ENCODE results near the gene SFI1.
A peak's percentile ranks its signal among the peaks of the same experiment; 100 is the strongest.
"Not testable (repeated sequence)": the region's sequence is repeated elsewhere in the genome, so short reads cannot be mapped to it uniquely, and the experiment has no call there.

The SFI1 gene

GRCh38 chr22:31586137-31586920, 90.0 kb downstream of the SFI1 start:
- Histone ChIP-seq H3K4me1 (ENCODE audit: insufficient read depth, poor library complexity, severe bottlenecking) (no peaks in the 10 kb centered on the region), H3K36me3 (ENCODE audit: low read depth) (peaks cover 7% of the 10 kb centered on the region), H3K27me3 (ENCODE audit: insufficient read depth, poor library complexity, severe bottlenecking) (no peaks in the 10 kb centered on the region), H3K4me3 (ENCODE audit: severe bottlenecking) (no peak overlapping the region), H3K9me3 (ENCODE audit: severe bottlenecking) (no peaks in the 10 kb centered on the region), H3K27ac (ENCODE audit: poor library complexity, severe bottlenecking) (no peak overlapping the region)
- TF ChIP-seq CTCF (IDR thresholded peaks at IDR 0.05; ENCODE audit: poor library complexity, severe bottlenecking) = no peak
- DNase-seq (ENCODE audit: low spot score) (no peak), ATAC-seq (ENCODE audit: low read depth) (no peak)

GRCh38 chr22:31588970-31589675, 92.8 kb downstream of the SFI1 start:
- no peak for TF ChIP-seq CTCF (IDR thresholded peaks at IDR 0.05; ENCODE audit: poor library complexity, severe bottlenecking)
- H3K36me3 ChIP-seq (ENCODE audit: low read depth) = no peaks in the 10 kb centered on the region; the same call in none of the 2 replicates
- no peak for DNase-seq (ENCODE audit: low spot score)
- no peak overlapping the region for H3K27ac ChIP-seq (ENCODE audit: poor library complexity, severe bottlenecking)
- no peaks in the 10 kb centered on the region for H3K4me1 ChIP-seq (ENCODE audit: insufficient read depth, poor library complexity, severe bottlenecking)
- H3K27me3 ChIP-seq (ENCODE audit: insufficient read depth, poor library complexity, severe bottlenecking) = no peaks in the 10 kb centered on the region
- no peak for ATAC-seq (ENCODE audit: low read depth)
- no peaks in the 10 kb centered on the region for H3K9me3 ChIP-seq (ENCODE audit: severe bottlenecking)
- H3K4me3 ChIP-seq (ENCODE audit: severe bottlenecking) = no peak overlapping the region

- not testable (repeated sequence) for ATAC-seq (ENCODE audit: low read depth); H3K9me3 ChIP-seq (ENCODE audit: severe bottlenecking); DNase-seq (ENCODE audit: low spot score)
These were observed 93.8 kb downstream of the SFI1 start for GRCh38 chr22:31590161-31590560.

GRCh38 chr22:31595271-31595670, 98.9 kb downstream of the SFI1 start:
- Histone ChIP-seq H3K4me3 (ENCODE audit: severe bottlenecking) (no peak overlapping the region), H3K27ac (ENCODE audit: poor library complexity, severe bottlenecking) (no peak overlapping the region), H3K27me3 (ENCODE audit: insufficient read depth, poor library complexity, severe bottlenecking) (no peaks in the 10 kb centered on the region), H3K4me1 (ENCODE audit: insufficient read depth, poor library complexity, severe bottlenecking) (no peaks in the 10 kb centered on the region), H3K36me3 (ENCODE audit: low read depth) (peaks cover 4% of the 10 kb centered on the region; the same call in 1 of the 2 replicates), H3K9me3 (ENCODE audit: severe bottlenecking) (no peaks in the 10 kb centered on the region)
- ATAC-seq (ENCODE audit: low read depth) (no peak), DNase-seq (ENCODE audit: low spot score) (no peak)
- TF ChIP-seq CTCF (IDR thresholded peaks at IDR 0.05; ENCODE audit: poor library complexity, severe bottlenecking) = no peak

More at GRCh38 chr22:31590161-31590560, 93.8 kb downstream of the SFI1 start:
- H3K4me3 ChIP-seq (ENCODE audit: severe bottlenecking); H3K36me3 ChIP-seq (ENCODE audit: low read depth); H3K27ac ChIP-seq (ENCODE audit: poor library complexity, severe bottlenecking); H3K27me3 ChIP-seq (ENCODE audit: insufficient read depth, poor library complexity, severe bottlenecking); H3K4me1 ChIP-seq (ENCODE audit: insufficient read depth, poor library complexity, severe bottlenecking): not testable (repeated sequence)

GRCh38 chr22:31602259-31602952, 106.1 kb downstream of the SFI1 start:
- Histone ChIP-seq H3K36me3 (ENCODE audit: low read depth) (0 out of 2 replicates have a peak, but pooled peaks cover 10% of the 10 kb centered on the region), H3K27me3 (ENCODE audit: insufficient read depth, poor library complexity, severe bottlenecking) (no peaks in the 10 kb centered on the region), H3K4me3 (ENCODE audit: severe bottlenecking) (no peak overlapping the region), H3K27ac (ENCODE audit: poor library complexity, severe bottlenecking) (no peak overlapping the region), H3K9me3 (ENCODE audit: severe bottlenecking) (no peaks in the 10 kb centered on the region), H3K4me1 (ENCODE audit: insufficient read depth, poor library complexity, severe bottlenecking) (no peaks in the 10 kb centered on the region)
- ATAC-seq (ENCODE audit: low read depth) (peak; percentile 51; the same call in 2 of the 3 replicates), DNase-seq (ENCODE audit: low spot score) (peak; percentile 29)
- no peak for TF ChIP-seq CTCF (IDR thresholded peaks at IDR 0.05; ENCODE audit: poor library complexity, severe bottlenecking)
